Spleen (tissue), 7 donors: ENCODE results near the gene MINDY4.

Experiments used
- POLR2A ChIP-seq, 3 donors: fragments of 450-650 bp; IDR thresholded peaks; one replicate each; pipeline ENCODE4 v1.5.1; 2017; ENCODE audit warnings: antibody characterized with exemption in 3 of 3, mild to moderate bottlenecking in 1 of 3
- TF ChIP-seq, protein P1 (sequence below), 11 experiments: fragments of 200-600 bp in 7 of 11; fragments of 450-650 bp in 4 of 11; sonication (generic) in 4 of 11; IDR thresholded peaks in 8 of 11; conservative IDR thresholded peaks in 3 of 11; 1 replicate in 7 of 11; 2 replicates in 4 of 11; pipeline versions ENCODE4 v1.4.0 to v1.8.0; 2016 to 2021; ENCODE audit warnings: antibody characterized with exemption in 11 of 11, inconsistent platforms in 4 of 11, mild to moderate bottlenecking in 1 of 11
- donor health status: DM: no; HTN: no; CAD: no; lungs with moderate emphysema.
- donor health status: DM: no; HTN: no; CAD: no.
- donor health status: DM: no; HTN: no; CAD: no.

DNA sequence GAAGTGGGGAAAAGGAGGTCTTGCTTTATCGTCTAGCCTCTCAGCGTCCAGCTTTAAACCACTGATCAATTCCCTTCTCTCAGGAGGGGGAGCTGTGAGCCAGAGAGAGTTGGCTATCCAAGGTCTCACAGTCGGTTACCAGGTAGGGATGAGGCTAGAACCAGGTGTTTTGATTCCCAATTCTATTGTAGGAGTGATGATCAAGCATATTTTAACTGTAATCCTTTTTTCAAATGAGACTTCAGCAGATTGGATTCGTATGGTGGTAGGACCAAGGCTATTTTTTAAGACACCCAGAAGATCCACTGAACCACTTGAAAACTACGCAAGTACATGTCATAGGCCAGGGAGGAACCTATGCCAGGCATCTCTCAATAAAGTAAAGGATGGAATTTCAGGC is 8.4 kb downstream of the MINDY4 start:
- TF ChIP-seq, protein P1, sequence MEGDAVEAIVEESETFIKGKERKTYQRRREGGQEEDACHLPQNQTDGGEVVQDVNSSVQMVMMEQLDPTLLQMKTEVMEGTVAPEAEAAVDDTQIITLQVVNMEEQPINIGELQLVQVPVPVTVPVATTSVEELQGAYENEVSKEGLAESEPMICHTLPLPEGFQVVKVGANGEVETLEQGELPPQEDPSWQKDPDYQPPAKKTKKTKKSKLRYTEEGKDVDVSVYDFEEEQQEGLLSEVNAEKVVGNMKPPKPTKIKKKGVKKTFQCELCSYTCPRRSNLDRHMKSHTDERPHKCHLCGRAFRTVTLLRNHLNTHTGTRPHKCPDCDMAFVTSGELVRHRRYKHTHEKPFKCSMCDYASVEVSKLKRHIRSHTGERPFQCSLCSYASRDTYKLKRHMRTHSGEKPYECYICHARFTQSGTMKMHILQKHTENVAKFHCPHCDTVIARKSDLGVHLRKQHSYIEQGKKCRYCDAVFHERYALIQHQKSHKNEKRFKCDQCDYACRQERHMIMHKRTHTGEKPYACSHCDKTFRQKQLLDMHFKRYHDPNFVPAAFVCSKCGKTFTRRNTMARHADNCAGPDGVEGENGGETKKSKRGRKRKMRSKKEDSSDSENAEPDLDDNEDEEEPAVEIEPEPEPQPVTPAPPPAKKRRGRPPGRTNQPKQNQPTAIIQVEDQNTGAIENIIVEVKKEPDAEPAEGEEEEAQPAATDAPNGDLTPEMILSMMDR (IDR thresholded peaks at IDR 0.05 in 8 of 11, conservative IDR thresholded peaks at IDR 0.05 in 3 of 11), result no peak
- no peak for TF ChIP-seq POLR2A (IDR thresholded peaks at IDR 0.05)
